GM12878 (cell line): ENCODE data around the gene CWF19L1.

Experiments
- CREB1 ChIP-seq: IDR thresholded peaks from 2 replicates; pipeline ENCODE4 v1.6.1; 2012; ENCODE audit warnings: low read depth, mild to moderate bottlenecking, inconsistent platforms
- CTCF ChIP-seq, 3 experiments: IDR thresholded peaks in 2 of 3; conservative IDR thresholded peaks in 1 of 3; 2 replicates each; pipeline ENCODE4 v1.5.1; 2011; ENCODE audit warnings: low read depth in 3 of 3, low read length in 3 of 3, mild to moderate bottlenecking in 3 of 3, control low read depth in 2 of 3, moderate library complexity in 2 of 3, inconsistent platforms in 1 of 3, mixed read lengths in 1 of 3; ENCODE audit not compliant: control insufficient read depth in 2 of 3, insufficient read depth in 1 of 3; ENCODE audit errors: extremely low read depth in 1 of 3
- DPF2 ChIP-seq: fragments of 450-650 bp; IDR thresholded peaks from 2 replicates; pipeline ENCODE4 v1.6.1; 2017; ENCODE audit warnings: mild to moderate bottlenecking
- MTA2 ChIP-seq: fragments of 450-650 bp; IDR thresholded peaks from 2 replicates; pipeline ENCODE4 v1.6.1; 2016; ENCODE audit warnings: low read depth, mild to moderate bottlenecking, moderate library complexity
- MXI1 ChIP-seq: fragments of 150-350 bp; IDR thresholded peaks from 2 replicates; pipeline ENCODE4 v1.6.1; 2011; ENCODE audit warnings: low read depth, mild to moderate bottlenecking, inconsistent platforms, low read length, improper control_type of control experiment
- NFYA ChIP-seq: IDR thresholded peaks from 2 replicates; pipeline ENCODE4 v1.6.1; 2011; ENCODE audit warnings: low read depth, mild to moderate bottlenecking, low read length, improper control_type of control experiment, borderline replicate concordance
- NKRF ChIP-seq: fragments of 450-650 bp; conservative IDR thresholded peaks from 2 replicates; pipeline ENCODE4 v1.6.1; 2017; ENCODE audit warnings: mild to moderate bottlenecking, moderate library complexity
- NR2F1 ChIP-seq: fragments of 450-650 bp; conservative IDR thresholded peaks from 2 replicates; pipeline ENCODE4 v1.6.1; 2017; ENCODE audit warnings: mild to moderate bottlenecking
- PRDM15 ChIP-seq: fragments of 450-650 bp; formaldehyde crosslinking; IDR thresholded peaks from 2 replicates; pipeline ENCODE4 v1.4.0; 2020; ENCODE audit warnings: mild to moderate bottlenecking, moderate library complexity
- RCOR1 ChIP-seq: conservative IDR thresholded peaks from 2 replicates; pipeline ENCODE4 v1.6.1; 2012; ENCODE audit warnings: low read depth, low read length, improper control_type of control experiment
- REST ChIP-seq: IDR thresholded peaks from 2 replicates; pipeline ENCODE4 v1.6.1; 2012; ENCODE audit warnings: mild to moderate bottlenecking, low read depth, low read length
- SIN3A ChIP-seq: IDR thresholded peaks from 2 replicates; pipeline ENCODE4 v1.6.1; 2012; ENCODE audit warnings: low read depth, low read length, improper control_type of control experiment
- SMC3 ChIP-seq: IDR thresholded peaks from 2 replicates; pipeline ENCODE4 v1.6.1; 2011; ENCODE audit warnings: low read length, improper control_type of control experiment, borderline replicate concordance
- ZNF274 ChIP-seq: IDR thresholded peaks from one replicate; pipeline ENCODE4 v1.8.0; 2011; ENCODE audit not compliant: insufficient read length, insufficient read depth

GRCh38 chr10:100265821-100266485 is 1.5 kb downstream of the CWF19L1 start:
- TF ChIP-seq SIN3A: no peak
- no peak for TF ChIP-seq CTCF (IDR thresholded peaks at IDR 0.05 in 2 of 3, conservative IDR thresholded peaks at IDR 0.05 in 1 of 3; ENCODE audit: control insufficient read depth in 2 of 3, extremely low read depth in 1 of 3, insufficient read depth in 1 of 3, low read depth in 3 of 3, low read length in 3 of 3)
- TF ChIP-seq CREB1: no peak
- TF ChIP-seq NKRF: no peak
- TF ChIP-seq RCOR1: no peak
- TF ChIP-seq ZNF274: no peak
- no peak for TF ChIP-seq NR2F1
- no peak for TF ChIP-seq NFYA
- no peak for TF ChIP-seq DPF2
- TF ChIP-seq PRDM15 (CRISPR knock-in tag): no peak
- TF ChIP-seq MXI1: no peak
- TF ChIP-seq REST: no peak
- TF ChIP-seq MTA2: no peak
- TF ChIP-seq SMC3: no peak
